Pancreas (tissue), 10 donors: ENCODE measurements around the gene APBA2. TPM values are rescaled to one million over a fixed set of nuclear protein-coding genes. Genes with fewer than 3 reads are reported as not detected.

Experiments
- ATAC-seq, 4 donors: fragments of 200-7000 bp; cut with Tn5 transposase; one replicate each; pipeline versions ENCODE4 v1.8.0 to v1.9.1; 2020; ENCODE audit warnings: mild to moderate bottlenecking in 4 of 4, moderate library complexity in 4 of 4
- DNase-seq, 6 donors: peaks; one replicate each; pipeline ENCODE4 v3.0.0-alpha.2; 2020
- FAIRE-seq: peaks from 2 replicates; lab custom pipeline; 2012; peaks lifted over from hg19 to GRCh38; lab: Jason Lieb, UNC
- H3K27ac ChIP-seq, 4 donors: fragments of 200-600 bp; sonication (generic); 1 replicate in 3 of 4; 2 replicates in 1 of 4; pipeline versions ENCODE4 v1.5.0 to v1.8.0; 2020
- H3K27me3 ChIP-seq, 4 donors: fragments of 200-600 bp; one replicate each; pipeline ENCODE4 v1.8.0; 2021
- H3K36me3 ChIP-seq, 3 donors: fragments of 200-600 bp; sonication (generic) in 1 of 3; one replicate each; pipeline versions ENCODE4 v1.5.0 to v1.8.0; 2020 to 2021
- H3K4me1 ChIP-seq, 3 donors: fragments of 200-600 bp; one replicate each; pipeline ENCODE4 v1.8.0; 2021
- H3K4me3 ChIP-seq, 4 donors: fragments of 200-600 bp; sonication (generic) in 2 of 4; one replicate each; pipeline versions ENCODE4 v1.5.0 to v1.8.0; 2020 to 2021
- H3K9me3 ChIP-seq, 4 donors: fragments of 200-600 bp; one replicate each; pipeline ENCODE4 v1.8.0; 2021
- WGBS, 2 donors: extraction: QIAGEN DNeasy Blood & Tissue Kit; methylation state at CpG; one replicate each; pipeline ENCODE4 v1.1.7; 2013; 5-methylcytosine and 5-hydroxymethylcytosine counted together
- intact Hi-C, 3 donors: fragments of 100-400 bp; cut with DNase I; formaldehyde crosslinking; loops; one replicate each; pipeline versions ENCODE4 v1.11.1 to v1.14.2; 2022
- polyA plus RNA-seq, 2 donors: library from polyadenylated mRNA; stranded (reverse); fragments of 200-250 nt; gene quantifications; one replicate each; pipeline ENCODE4 v1.2.3, GENCODE V29; 2013
- total RNA-seq, 6 donors: library from RNA; stranded (reverse); fragmentation: NEBNext Ultra II Directional in 4 of 6; extraction: Animal tissue kit (Norgen Biotek cat#: 25700) in 4 of 6; gene quantifications; one replicate each; pipeline versions ENCODE4 v1.2.1 to v1.2.4, GENCODE V29; 2021 to 2023
- TF ChIP-seq, protein P1 (sequence below), 4 donors: fragments of 200-600 bp; sonication (generic) in 3 of 4; IDR thresholded peaks; one replicate each; pipeline versions ENCODE4 v1.5.0 to v1.8.0; 2021; ENCODE audit warnings: antibody characterized with exemption in 4 of 4
- donor health status: healthy with polysubstance abuse.
- donor health status: DM: no; HTN: no; CAD: no; lungs with moderate emphysema.
- donor health status: DM: no; HTN: no; CAD: no.
- donor health status: control.
- donor health status: control.
- donor health status: Bipolar disorder and iron deficiency.
- donor health status: DM: yes; HTN: yes; CAD: no.
- donor health status: DM: no; HTN: no; CAD: no.
- donor health status: DM: no; HTN: no; CAD: no.
- donor health status: DM: yes; HTN: yes; CAD: no.

The APBA2 gene
- total and polyA plus RNA-seq, 8 donors: 3.9 to 10.3 (median 6.7) TPM

GRCh38 chr15:28982886-28983285, 97.1 kb downstream of the APBA2 start:
- 98% methylated on average over 6 of the region's 6 CpGs for WGBS, 2 donors
- Histone ChIP-seq H3K4me1 (no peaks in the 10 kb centered on the region), H3K27ac (no peak overlapping the region), H3K36me3 (no peaks in the 10 kb centered on the region), H3K4me3 (no peak overlapping the region), H3K27me3 (no peaks in the 10 kb centered on the region), H3K9me3 (no peaks in the 10 kb centered on the region)
- ATAC-seq (no peak), FAIRE-seq (no peak), DNase-seq (no peak)
- TF ChIP-seq, protein P1, sequence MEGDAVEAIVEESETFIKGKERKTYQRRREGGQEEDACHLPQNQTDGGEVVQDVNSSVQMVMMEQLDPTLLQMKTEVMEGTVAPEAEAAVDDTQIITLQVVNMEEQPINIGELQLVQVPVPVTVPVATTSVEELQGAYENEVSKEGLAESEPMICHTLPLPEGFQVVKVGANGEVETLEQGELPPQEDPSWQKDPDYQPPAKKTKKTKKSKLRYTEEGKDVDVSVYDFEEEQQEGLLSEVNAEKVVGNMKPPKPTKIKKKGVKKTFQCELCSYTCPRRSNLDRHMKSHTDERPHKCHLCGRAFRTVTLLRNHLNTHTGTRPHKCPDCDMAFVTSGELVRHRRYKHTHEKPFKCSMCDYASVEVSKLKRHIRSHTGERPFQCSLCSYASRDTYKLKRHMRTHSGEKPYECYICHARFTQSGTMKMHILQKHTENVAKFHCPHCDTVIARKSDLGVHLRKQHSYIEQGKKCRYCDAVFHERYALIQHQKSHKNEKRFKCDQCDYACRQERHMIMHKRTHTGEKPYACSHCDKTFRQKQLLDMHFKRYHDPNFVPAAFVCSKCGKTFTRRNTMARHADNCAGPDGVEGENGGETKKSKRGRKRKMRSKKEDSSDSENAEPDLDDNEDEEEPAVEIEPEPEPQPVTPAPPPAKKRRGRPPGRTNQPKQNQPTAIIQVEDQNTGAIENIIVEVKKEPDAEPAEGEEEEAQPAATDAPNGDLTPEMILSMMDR (IDR thresholded peaks at IDR 0.05): no peak
- intact Hi-C loops: no loop called here

GRCh38 chr15:28983432-28984311, 97.9 kb downstream of the APBA2 start:
- FAIRE-seq (no peak), ATAC-seq (no peak), DNase-seq (no peak)
- TF ChIP-seq, protein P1 (IDR thresholded peaks at IDR 0.05): no peak
- no peaks in the 10 kb centered on the region for H3K36me3 ChIP-seq
- WGBS, 2 donors: 89 to 90% methylated on average over 20 of the region's 20 CpGs
- H3K27ac ChIP-seq: no peak overlapping the region
- H3K9me3 ChIP-seq: no peaks in the 10 kb centered on the region
- no peaks in the 10 kb centered on the region for H3K4me1 ChIP-seq
- intact Hi-C loops: no loop called here
- no peak overlapping the region for H3K4me3 ChIP-seq
- no peaks in the 10 kb centered on the region for H3K27me3 ChIP-seq

GRCh38 chr15:28984421-28985315, 98.9 kb downstream of the APBA2 start:
- DNase-seq (no peak), ATAC-seq (peak in 2 of 4 donors; percentile 25 to 29), FAIRE-seq (no peak)
- H3K9me3 ChIP-seq: no peaks in the 10 kb centered on the region
- H3K4me3 ChIP-seq: no peak overlapping the region
- no peaks in the 10 kb centered on the region for H3K27me3 ChIP-seq
- H3K27ac ChIP-seq: no peak overlapping the region
- no peaks in the 10 kb centered on the region for H3K36me3 ChIP-seq
- WGBS, 2 donors: 85 to 91% methylated on average over 8 to 10 of the region's 10 CpGs
- intact Hi-C loops: no loop called here
- no peaks in the 10 kb centered on the region for H3K4me1 ChIP-seq
- TF ChIP-seq, protein P1 (IDR thresholded peaks at IDR 0.05): no peak

GRCh38 chr15:28985316-28985645, 99.5 kb downstream of the APBA2 start:
- Histone ChIP-seq H3K4me1 (no peaks in the 10 kb centered on the region), H3K36me3 (no peaks in the 10 kb centered on the region), H3K27me3 (no peaks in the 10 kb centered on the region), H3K9me3 (no peaks in the 10 kb centered on the region), H3K27ac (no peak overlapping the region), H3K4me3 (no peak overlapping the region)
- intact Hi-C loops: no loop called here
- FAIRE-seq (no peak), DNase-seq (no peak), ATAC-seq (no peak)
- WGBS, 2 donors: 66 to 68% methylated on average over 6 of the region's 6 CpGs
- TF ChIP-seq, protein P1 (IDR thresholded peaks at IDR 0.05): no peak
